Measurements from ENCODE around the gene EXOC3. TPM values are rescaled to one million over a fixed set of nuclear protein-coding genes. Genes with fewer than 3 reads are reported as not detected.

The EXOC3 gene
- total RNA-seq, 4 donors from 2014 or later: 46.4 to 92.7 (median 60.3) TPM

GRCh38 chr5:427415-428087 is 15.4 kb upstream of the EXOC3 start:
- no peaks in the 10 kb centered on the region for H3K4me1 ChIP-seq
- TF ChIP-seq POLR2AphosphoS5 (IDR thresholded peaks at IDR 0.05) (no peak), EP300 (IDR thresholded peaks at IDR 0.05) (no peak), POLR2A (IDR thresholded peaks at IDR 0.05) (no peak), CTCF (IDR thresholded peaks at IDR 0.05) (no peak)
- no peak overlapping the region for H3K4me3 ChIP-seq
- H3K36me3 ChIP-seq: no peaks in the 10 kb centered on the region
- ATAC-seq: no peak
- 95 to 96% methylated on average over 12 to 28 of the region's 39 CpGs for WGBS, 2 donors (ENCODE audit: low coverage in 1 of 2)
- no peak overlapping the region for H3K27ac ChIP-seq
- peaks cover 19% of the 10 kb centered on the region for H3K27me3 ChIP-seq
- no peaks in the 10 kb centered on the region for H3K9me3 ChIP-seq

GRCh38 chr5:428219-428618 is 14.8 kb upstream of the EXOC3 start:
- peaks cover 25% of the 10 kb centered on the region for H3K27me3 ChIP-seq
- no peak for ATAC-seq
- H3K4me1 ChIP-seq: no peaks in the 10 kb centered on the region
- WGBS, 2 donors (ENCODE audit: low coverage in 1 of 2): 92 to 100% methylated on average over 1 to 2 of the region's 11 CpGs
- H3K4me3 ChIP-seq: no peak overlapping the region
- no peak for TF ChIP-seq CTCF (IDR thresholded peaks at IDR 0.05)
- TF ChIP-seq EP300 (IDR thresholded peaks at IDR 0.05): no peak
- TF ChIP-seq POLR2A (IDR thresholded peaks at IDR 0.05): no peak
- TF ChIP-seq POLR2AphosphoS5 (IDR thresholded peaks at IDR 0.05): no peak
- no peaks in the 10 kb centered on the region for H3K9me3 ChIP-seq
- H3K36me3 ChIP-seq: no peaks in the 10 kb centered on the region
- H3K27ac ChIP-seq: no peak overlapping the region

GRCh38 chr5:428754-429452 is 14.1 kb upstream of the EXOC3 start:
- 90% methylated on average over 4 of the region's 22 CpGs; no CpG with 5 or more reads in 1 of the 2 donors for WGBS, 2 donors (ENCODE audit: low coverage in 1 of 2)

GRCh38 chr5:429453-430188 is 13.4 kb upstream of the EXOC3 start:
- no peak for ATAC-seq

More at GRCh38 chr5:428754-429452, 14.1 kb upstream of the EXOC3 start:
- Histone ChIP-seq H3K4me1 (no peaks in the 10 kb centered on the region), H3K36me3 (no peaks in the 10 kb centered on the region), H3K27ac (no peak overlapping the region), H3K27me3 (peaks cover 32% of the 10 kb centered on the region), H3K9me3 (no peaks in the 10 kb centered on the region), H3K4me3 (no peak overlapping the region)
- ATAC-seq: no peak
- TF ChIP-seq EP300 (IDR thresholded peaks at IDR 0.05) (no peak), POLR2A (IDR thresholded peaks at IDR 0.05) (no peak), POLR2AphosphoS5 (IDR thresholded peaks at IDR 0.05) (no peak)

More at GRCh38 chr5:429453-430188, 13.4 kb upstream of the EXOC3 start:
- no peaks in the 10 kb centered on the region for H3K9me3 ChIP-seq
- no peak overlapping the region for H3K27ac ChIP-seq
- TF ChIP-seq CTCF (IDR thresholded peaks at IDR 0.05): no peak
- no peak for TF ChIP-seq POLR2AphosphoS5 (IDR thresholded peaks at IDR 0.05)
- no peak for TF ChIP-seq EP300 (IDR thresholded peaks at IDR 0.05)
- TF ChIP-seq POLR2A (IDR thresholded peaks at IDR 0.05): no peak
- no peaks in the 10 kb centered on the region for H3K4me1 ChIP-seq
- no peaks in the 10 kb centered on the region for H3K36me3 ChIP-seq
- WGBS, 2 donors (ENCODE audit: low coverage in 1 of 2): 27 to 46% methylated on average over 3 to 15 of the region's 35 CpGs
- H3K27me3 ChIP-seq: peaks cover 38% of the 10 kb centered on the region
- no peak overlapping the region for H3K4me3 ChIP-seq

Measured in gastroesophageal sphincter (tissue), 4 donors.